22Rv1 (cell line): ENCODE results near the gene VDR.

ENCODE experiments used
- CTCF ChIP-seq: fragments of 450-650 bp; IDR thresholded peaks from 2 replicates; pipeline ENCODE4 v1.5.1; 2017; ENCODE audit warnings: mild to moderate bottlenecking
- ZFX ChIP-seq: fragments of 450-650 bp; IDR thresholded peaks from 2 replicates; pipeline ENCODE4 v1.6.1; 2017; ENCODE audit warnings: antibody characterized with exemption, borderline replicate concordance

GRCh38 chr12:47908738-47909137 is 3.9 kb upstream of the VDR start:
- TF ChIP-seq CTCF (no peak), ZFX (no peak)
